HG02938 (cell line): ENCODE measurements around the gene CYBA.
A peak's percentile ranks its signal among the peaks of the same experiment; 100 is the strongest.

ENCODE experiments used
- ATAC-seq: cut with Tn5 transposase; IDR thresholded peaks from one replicate; pipeline ENCODE4 v1.9.1; 2021; ENCODE audit warnings: mild to moderate bottlenecking, moderate library complexity; ENCODE audit not compliant: unreplicated experiment

CYBA gene

GRCh38 chr16:88662843-88663606 is 12.2 kb upstream of the CYBA start, which contains the start of gene MVD:
Gene MVD, minus strand, starts transcription at chr16:88663091. Its CDS starts 11 bp downstream, at chr16:88663080.
- peak; percentile 87 for ATAC-seq

GRCh38 chr16:88662222-88662842 is 11.5 kb upstream of the CYBA start:
- ATAC-seq = peak; percentile 1

GRCh38 chr16:88661468-88661867 is 10.6 kb upstream of the CYBA start:
- no peak for ATAC-seq

GRCh38 chr16:88659160-88659559 is 8.3 kb upstream of the CYBA start:
- ATAC-seq = no peak

- ATAC-seq = no peak
These were observed 7.9 kb upstream of the CYBA start for GRCh38 chr16:88658714-88659113.

- ATAC-seq = no peak
These were observed 6.5 kb upstream of the CYBA start for GRCh38 chr16:88657371-88657770.

GRCh38 chr16:88656291-88656980 is 5.6 kb upstream of the CYBA start:
- ATAC-seq = no peak

- no peak for ATAC-seq
These were observed 5.0 kb upstream of the CYBA start for GRCh38 chr16:88655733-88656281.

GRCh38 chr16:88655053-88655732 is 4.3 kb upstream of the CYBA start:
- ATAC-seq = no peak

- ATAC-seq = no peak
These were observed 3.7 kb upstream of the CYBA start for GRCh38 chr16:88654363-88655052.

GRCh38 chr16:88653596-88654362 is 2.9 kb upstream of the CYBA start:
- no peak for ATAC-seq

GRCh38 chr16:88653101-88653500 is 2.2 kb upstream of the CYBA start:
- no peak for ATAC-seq

GRCh38 chr16:88652762-88653063 is 1.9 kb upstream of the CYBA start:
- ATAC-seq = no peak

- no peak for ATAC-seq
These were observed 1.3 kb upstream of the CYBA start for GRCh38 chr16:88651989-88652761.

- ATAC-seq = peak; percentile 79
These were observed 579 bp upstream of the CYBA start for GRCh38 chr16:88651276-88651988.

- ATAC-seq = peak; percentile 3
These were observed 717 bp downstream of the CYBA start for GRCh38 chr16:88649924-88650748.

GRCh38 chr16:88649195-88649923 is 1.5 kb downstream of the CYBA start:
- ATAC-seq = no peak
